SK-N-SH treated with all-trans-retinoic acid at 6 μM for 48 hours (cell line): ENCODE measurements around the gene IRS2.

ENCODE experiments used
- ATAC-seq: fragments of 200-7000 bp; cut with Tn5 transposase; 3 replicates; pipeline ENCODE4 v1.9.1; 2020; ENCODE audit warnings: mild to moderate bottlenecking, moderate library complexity
- ARNTL ChIP-seq: fragments of 450-650 bp; formaldehyde crosslinking; IDR thresholded peaks from 2 replicates; pipeline ENCODE4 v1.5.0; 2020; ENCODE audit warnings: low read depth, mild to moderate bottlenecking, moderate library complexity, borderline replicate concordance
- BACH2 ChIP-seq: fragments of 250-450 bp; sonication (Bioruptor Pico); IDR thresholded peaks from 2 replicates; pipeline ENCODE4 v1.9.0; 2021; ENCODE audit warnings: mild to moderate bottlenecking, borderline replicate concordance
- CREB5 ChIP-seq: fragments of 250-450 bp; sonication (Bioruptor Pico); IDR thresholded peaks from 2 replicates; pipeline ENCODE4 v1.5.1; 2020; ENCODE audit warnings: low read depth, mild to moderate bottlenecking, moderate library complexity
- CSDC2 ChIP-seq: fragments of 250-450 bp; sonication (Bioruptor Pico); IDR thresholded peaks from 2 replicates; pipeline ENCODE4 v1.5.0; 2020; ENCODE audit warnings: mild to moderate bottlenecking, moderate library complexity
- CSRNP3 ChIP-seq: fragments of 250-450 bp; sonication (Bioruptor Pico); IDR thresholded peaks from 2 replicates; pipeline ENCODE4 v1.5.1; 2021; ENCODE audit warnings: mild to moderate bottlenecking, moderate library complexity
- ESRRG ChIP-seq: fragments of 250-450 bp; sonication (Bioruptor Pico); IDR thresholded peaks from 2 replicates; pipeline ENCODE4 v1.6.1; 2021; ENCODE audit warnings: mild to moderate bottlenecking
- GLIS3 ChIP-seq: fragments of 250-450 bp; sonication (Bioruptor Pico); IDR thresholded peaks from 2 replicates; pipeline ENCODE4 v1.5.0; 2020; ENCODE audit warnings: mild to moderate bottlenecking, moderate library complexity
- ISL1 ChIP-seq: fragments of 250-450 bp; sonication (Bioruptor Pico); IDR thresholded peaks from 2 replicates; pipeline ENCODE4 v2.1.2; 2022; ENCODE audit warnings: mild to moderate bottlenecking, moderate library complexity
- OSR1 ChIP-seq: fragments of 250-450 bp; sonication (Bioruptor Pico); IDR thresholded peaks from 2 replicates; pipeline ENCODE4 v1.8.0; 2022; ENCODE audit warnings: moderate library complexity, mild to moderate bottlenecking, inconsistent platforms
- PATZ1 ChIP-seq: fragments of 250-450 bp; sonication (Bioruptor Pico); IDR thresholded peaks from 2 replicates; pipeline ENCODE4 v1.8.0; 2020; ENCODE audit warnings: mild to moderate bottlenecking, moderate library complexity, borderline replicate concordance
- PPARA ChIP-seq: fragments of 250-450 bp; sonication (Bioruptor Pico); IDR thresholded peaks from 2 replicates; pipeline ENCODE4 v1.5.0; 2020; ENCODE audit warnings: mild to moderate bottlenecking, borderline replicate concordance
- RARB ChIP-seq: fragments of 250-450 bp; sonication (Bioruptor Pico); IDR thresholded peaks from 2 replicates; pipeline ENCODE4 v1.8.0; 2021; ENCODE audit warnings: mild to moderate bottlenecking, moderate library complexity
- SNAI2 ChIP-seq: fragments of 250-450 bp; sonication (Bioruptor Pico); IDR thresholded peaks from 2 replicates; pipeline ENCODE4 v1.5.0; 2020; ENCODE audit warnings: mild to moderate bottlenecking, moderate library complexity
- TCF4 ChIP-seq: fragments of 250-450 bp; sonication (Bioruptor Pico); IDR thresholded peaks from 2 replicates; pipeline ENCODE4 v1.8.0; 2021; ENCODE audit warnings: mild to moderate bottlenecking, moderate library complexity, borderline replicate concordance
- TOX ChIP-seq: fragments of 250-450 bp; sonication (Bioruptor Pico); IDR thresholded peaks from 2 replicates; pipeline ENCODE4 v1.8.0; 2021; ENCODE audit warnings: mild to moderate bottlenecking, moderate library complexity, borderline replicate concordance
- TSHZ2 ChIP-seq: fragments of 250-450 bp; sonication (Bioruptor Pico); IDR thresholded peaks from 2 replicates; pipeline ENCODE4 v1.5.0; 2020; ENCODE audit warnings: mild to moderate bottlenecking, moderate library complexity
- ZC3H10 ChIP-seq: fragments of 250-450 bp; sonication (Bioruptor Pico); IDR thresholded peaks from 2 replicates; pipeline ENCODE4 v1.5.1; 2021; ENCODE audit warnings: mild to moderate bottlenecking, moderate library complexity
- ZFP3 ChIP-seq: fragments of 250-450 bp; sonication (Bioruptor Pico); IDR thresholded peaks from 2 replicates; pipeline ENCODE4 v1.5.0; 2020; ENCODE audit warnings: mild to moderate bottlenecking, moderate library complexity
- ZFP30 ChIP-seq: fragments of 450-650 bp; formaldehyde crosslinking; IDR thresholded peaks from 2 replicates; pipeline ENCODE4 v1.5.0; 2022; ENCODE audit warnings: mild to moderate bottlenecking, moderate library complexity
- ZNF565 ChIP-seq: fragments of 450-650 bp; formaldehyde crosslinking; conservative IDR thresholded peaks from 2 replicates; pipeline ENCODE4 v1.5.0; 2020; ENCODE audit warnings: low read depth, mild to moderate bottlenecking, moderate library complexity
- ZNF70 ChIP-seq: fragments of 450-650 bp; formaldehyde crosslinking; IDR thresholded peaks from 2 replicates; pipeline ENCODE4 v1.5.0; 2020; ENCODE audit warnings: mild to moderate bottlenecking, moderate library complexity
- ZNF8 ChIP-seq: fragments of 450-650 bp; formaldehyde crosslinking; IDR thresholded peaks from 2 replicates; pipeline ENCODE4 v1.5.0; 2020; ENCODE audit warnings: mild to moderate bottlenecking, moderate library complexity
- TF ChIP-seq, protein P1 (sequence below): fragments of 250-450 bp; sonication (Bioruptor Pico); IDR thresholded peaks from 2 replicates; pipeline ENCODE4 v1.8.0; 2021; ENCODE audit warnings: low read depth, mild to moderate bottlenecking, moderate library complexity, borderline replicate concordance

IRS2 gene

GRCh38 chr13:109794095-109794494 lies 7.7 kb upstream of the IRS2 start:
- no peak for ATAC-seq
- TF ChIP-seq ZNF565 (CRISPR knock-in tag) (no peak), ZC3H10 (CRISPR knock-in tag) (no peak), ZNF70 (no peak), ESRRG (CRISPR knock-in tag) (no peak), ZNF8 (CRISPR knock-in tag) (no peak), ZFP30 (CRISPR knock-in tag) (no peak), OSR1 (CRISPR knock-in tag) (no peak), CREB5 (CRISPR knock-in tag) (no peak), ZFP3 (CRISPR knock-in tag) (no peak), TSHZ2 (CRISPR knock-in tag) (no peak), ISL1 (CRISPR knock-in tag) (no peak), CSDC2 (CRISPR knock-in tag) (no peak), GLIS3 (CRISPR knock-in tag) (no peak), PPARA (CRISPR knock-in tag) (no peak), BACH2 (CRISPR knock-in tag) (no peak), TCF4 (no peak), ARNTL (no peak), RARB (no peak), SNAI2 (CRISPR knock-in tag) (no peak)
- TF ChIP-seq, all 23 proteins: peak for 0

GRCh38 chr13:109792416-109793059 lies 6.2 kb upstream of the IRS2 start:
- ATAC-seq = no peak
- TF ChIP-seq CSDC2 (CRISPR knock-in tag) = no peak
- TF ChIP-seq GLIS3 (CRISPR knock-in tag) = no peak
- no peak for TF ChIP-seq ESRRG (CRISPR knock-in tag)
- no peak for TF ChIP-seq CREB5 (CRISPR knock-in tag)
- TF ChIP-seq PATZ1 (CRISPR knock-in tag) = no peak
- TF ChIP-seq CSRNP3 (CRISPR knock-in tag) = no peak
- TF ChIP-seq ZNF70 = no peak
- TF ChIP-seq BACH2 (CRISPR knock-in tag) = no peak
- TF ChIP-seq ZNF8 (CRISPR knock-in tag) = no peak
- TF ChIP-seq TOX (CRISPR knock-in tag) = no peak
- TF ChIP-seq, protein P1, sequence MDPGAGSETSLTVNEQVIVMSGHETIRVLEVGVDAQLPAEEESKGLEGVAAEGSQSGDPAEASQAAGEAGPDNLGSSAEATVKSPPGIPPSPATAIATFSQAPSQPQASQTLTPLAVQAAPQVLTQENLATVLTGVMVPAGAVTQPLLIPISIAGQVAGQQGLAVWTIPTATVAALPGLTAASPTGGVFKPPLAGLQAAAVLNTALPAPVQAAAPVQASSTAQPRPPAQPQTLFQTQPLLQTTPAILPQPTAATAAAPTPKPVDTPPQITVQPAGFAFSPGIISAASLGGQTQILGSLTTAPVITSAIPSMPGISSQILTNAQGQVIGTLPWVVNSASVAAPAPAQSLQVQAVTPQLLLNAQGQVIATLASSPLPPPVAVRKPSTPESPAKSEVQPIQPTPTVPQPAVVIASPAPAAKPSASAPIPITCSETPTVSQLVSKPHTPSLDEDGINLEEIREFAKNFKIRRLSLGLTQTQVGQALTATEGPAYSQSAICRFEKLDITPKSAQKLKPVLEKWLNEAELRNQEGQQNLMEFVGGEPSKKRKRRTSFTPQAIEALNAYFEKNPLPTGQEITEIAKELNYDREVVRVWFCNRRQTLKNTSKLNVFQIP (CRISPR knock-in tag) = no peak
